WI38 (cell line): ENCODE measurements around the gene NKIRAS2.
A peak's percentile ranks its signal among the peaks of the same experiment; 100 is the strongest.

Experiments
- H3K4me3 ChIP-seq: 2 replicates; pipeline ENCODE4 v1.5.1; 2011; ENCODE audit warnings: low read depth, mild to moderate bottlenecking, control low read depth, low read length
- TF ChIP-seq, protein P1 (sequence below): IDR thresholded peaks from 2 replicates; pipeline ENCODE4 v1.5.1; 2012; ENCODE audit warnings: low read depth, mild to moderate bottlenecking, control low read depth, low read length

Gene NKIRAS2

GRCh38 chr17:42019509-42020404 is at the start of gene NKIRAS2:
Gene NKIRAS2 (plus strand): TSS chr17:42020090. CDS start chr17:42021578, 1,488 bp downstream.
- peak within 1 kb of the TSS; percentile 89 for H3K4me3 ChIP-seq
- TF ChIP-seq, protein P1, sequence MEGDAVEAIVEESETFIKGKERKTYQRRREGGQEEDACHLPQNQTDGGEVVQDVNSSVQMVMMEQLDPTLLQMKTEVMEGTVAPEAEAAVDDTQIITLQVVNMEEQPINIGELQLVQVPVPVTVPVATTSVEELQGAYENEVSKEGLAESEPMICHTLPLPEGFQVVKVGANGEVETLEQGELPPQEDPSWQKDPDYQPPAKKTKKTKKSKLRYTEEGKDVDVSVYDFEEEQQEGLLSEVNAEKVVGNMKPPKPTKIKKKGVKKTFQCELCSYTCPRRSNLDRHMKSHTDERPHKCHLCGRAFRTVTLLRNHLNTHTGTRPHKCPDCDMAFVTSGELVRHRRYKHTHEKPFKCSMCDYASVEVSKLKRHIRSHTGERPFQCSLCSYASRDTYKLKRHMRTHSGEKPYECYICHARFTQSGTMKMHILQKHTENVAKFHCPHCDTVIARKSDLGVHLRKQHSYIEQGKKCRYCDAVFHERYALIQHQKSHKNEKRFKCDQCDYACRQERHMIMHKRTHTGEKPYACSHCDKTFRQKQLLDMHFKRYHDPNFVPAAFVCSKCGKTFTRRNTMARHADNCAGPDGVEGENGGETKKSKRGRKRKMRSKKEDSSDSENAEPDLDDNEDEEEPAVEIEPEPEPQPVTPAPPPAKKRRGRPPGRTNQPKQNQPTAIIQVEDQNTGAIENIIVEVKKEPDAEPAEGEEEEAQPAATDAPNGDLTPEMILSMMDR = peak; percentile 83

GRCh38 chr17:41970901-41971331 is 49.0 kb upstream of the NKIRAS2 start:
- TF ChIP-seq, protein P1 = no peak
- no peak overlapping the region for H3K4me3 ChIP-seq

GRCh38 chr17:41971721-41972523 is 48.0 kb upstream of the NKIRAS2 start:
- TF ChIP-seq, protein P1 = no peak
- H3K4me3 ChIP-seq = no peak overlapping the region

- H3K4me3 ChIP-seq = no peak overlapping the region
- TF ChIP-seq, protein P1 = no peak
These were observed 47.1 kb upstream of the NKIRAS2 start for GRCh38 chr17:41972571-41973407.

- TF ChIP-seq, protein P1 = no peak
- H3K4me3 ChIP-seq = no peak overlapping the region
These were observed 46.5 kb upstream of the NKIRAS2 start for GRCh38 chr17:41973408-41973811.

DNA sequence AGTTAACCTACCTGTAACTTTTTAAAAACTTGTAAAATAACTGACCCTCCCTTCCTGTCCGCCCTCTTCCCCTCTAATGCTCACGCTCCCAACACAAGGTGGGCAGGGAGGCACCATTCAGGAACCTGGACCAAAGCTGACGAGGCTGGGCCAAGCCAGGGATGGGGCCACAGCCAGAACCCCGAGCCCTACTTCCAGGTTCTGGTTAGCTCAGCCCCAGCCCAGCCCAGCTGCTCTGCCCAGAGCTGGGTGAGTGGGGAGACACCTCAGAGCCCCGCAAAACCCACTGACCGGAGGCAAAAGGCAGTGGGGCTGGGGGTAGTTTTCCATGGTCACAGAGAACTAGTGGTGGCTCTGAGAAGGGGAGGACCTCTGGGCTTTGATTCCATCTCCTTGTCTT is 45.9 kb upstream of the NKIRAS2 start:
- H3K4me3 ChIP-seq = no peak overlapping the region
- TF ChIP-seq, protein P1 = no peak
